Brain microvascular endothelial cell (primary cell): ENCODE data around the gene TRIM2.
A peak's percentile ranks its signal among the peaks of the same experiment; 100 is the strongest.
"Not testable (repeated sequence)": the region's sequence is repeated elsewhere in the genome, so short reads cannot be mapped to it uniquely, and the experiment has no call there.

Experiments
- DNase-seq: peaks from one replicate; pipeline ENCODE4 v3.0.0-alpha.2; 2020
- H3K27ac ChIP-seq: fragments of 250-450 bp; sonication (Bioruptor Pico); 2 replicates; pipeline ENCODE4 v1.5.1; 2020; ENCODE audit warnings: mild to moderate bottlenecking, moderate library complexity
- H3K27me3 ChIP-seq: fragments of 250-450 bp; sonication (Bioruptor Pico); replicated peaks from 2 replicates; pipeline ENCODE4 v1.5.1; 2020; ENCODE audit warnings: mild to moderate bottlenecking
- H3K36me3 ChIP-seq: fragments of 250-450 bp; sonication (Bioruptor Pico); replicated peaks from 2 replicates; pipeline ENCODE4 v1.5.1; 2020; ENCODE audit warnings: mild to moderate bottlenecking
- H3K4me3 ChIP-seq: 2 replicates; pipeline ENCODE4 v1.5.1; 2011; ENCODE audit warnings: low read depth, mild to moderate bottlenecking, control low read depth, low read length, moderate library complexity
- CTCF ChIP-seq: IDR thresholded peaks from 2 replicates; pipeline ENCODE4 v1.5.1; 2011; ENCODE audit warnings: low read depth, mild to moderate bottlenecking, moderate library complexity, low read length, control low read depth, inconsistent platforms; ENCODE audit errors: missing control alignments
- in situ Hi-C: cut with HindIII; loops from 2 replicates; pipeline ENCODE4 v1.10.0; 2017; ENCODE audit warnings: low sequenced_read_pairs, low pct_ligation_motif_present

TRIM2 gene

DNA sequence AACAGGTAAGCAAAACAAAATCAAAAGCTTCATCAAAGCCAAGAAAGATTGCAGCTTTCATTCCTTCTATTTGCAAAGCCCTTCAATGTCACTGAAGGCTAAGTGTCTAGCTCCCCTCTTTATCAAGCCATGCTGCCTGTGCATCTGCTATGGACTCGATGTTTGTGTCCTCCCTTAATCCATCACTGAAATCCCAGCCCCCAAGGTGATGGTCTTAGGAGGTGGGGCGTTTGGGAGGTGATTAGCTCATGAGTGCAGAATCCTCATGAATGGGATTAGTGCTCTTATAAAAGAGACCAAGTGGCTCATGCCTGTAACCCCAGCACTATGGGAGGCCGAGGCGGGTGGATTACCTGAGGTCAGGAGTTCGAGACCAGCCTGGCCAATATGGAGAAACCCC, 6.9 kb upstream of the TRIM2 start:
- Histone ChIP-seq H3K27me3 (no peaks in the 10 kb centered on the region), H3K36me3 (no peaks in the 10 kb centered on the region), H3K27ac (no peak overlapping the region), H3K4me3 (no peak overlapping the region)
- no peak for TF ChIP-seq CTCF
- DNase-seq, result no peak
- in situ Hi-C loops, result no loop called here

GRCh38 chr4:153198719-153199118, 5.5 kb upstream of the TRIM2 start:
- no peaks in the 10 kb centered on the region for H3K27me3 ChIP-seq
- no peaks in the 10 kb centered on the region for H3K36me3 ChIP-seq
- TF ChIP-seq CTCF, result no peak
- no peak for DNase-seq
- in situ Hi-C loops, result no loop called here
- H3K4me3 ChIP-seq, result no peak overlapping the region
- H3K27ac ChIP-seq, result no peak overlapping the region

DNA sequence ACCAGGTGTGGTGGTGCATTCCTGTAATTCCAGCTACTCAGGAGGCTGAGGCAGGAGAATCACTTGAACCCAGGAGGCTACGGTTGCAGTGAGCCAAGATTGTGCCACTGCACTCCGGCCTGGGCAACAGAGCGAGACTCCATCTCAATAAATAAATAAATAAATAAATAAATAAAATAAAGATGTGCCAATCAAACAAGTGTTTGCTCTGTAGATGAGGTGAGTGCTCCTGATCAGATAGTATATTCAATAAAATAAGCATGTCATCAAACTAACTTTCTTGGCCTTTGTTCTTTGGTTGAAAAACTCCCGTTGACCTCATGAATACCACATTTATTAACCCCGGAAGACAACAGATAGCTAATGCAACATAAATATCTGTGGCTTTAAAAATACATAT, 497 bp upstream of the TRIM2 start:
- DNase-seq, in situ Hi-C loops: not testable (repeated sequence)
- H3K4me3 ChIP-seq, result peak overlapping the region; percentile 53

DNA sequence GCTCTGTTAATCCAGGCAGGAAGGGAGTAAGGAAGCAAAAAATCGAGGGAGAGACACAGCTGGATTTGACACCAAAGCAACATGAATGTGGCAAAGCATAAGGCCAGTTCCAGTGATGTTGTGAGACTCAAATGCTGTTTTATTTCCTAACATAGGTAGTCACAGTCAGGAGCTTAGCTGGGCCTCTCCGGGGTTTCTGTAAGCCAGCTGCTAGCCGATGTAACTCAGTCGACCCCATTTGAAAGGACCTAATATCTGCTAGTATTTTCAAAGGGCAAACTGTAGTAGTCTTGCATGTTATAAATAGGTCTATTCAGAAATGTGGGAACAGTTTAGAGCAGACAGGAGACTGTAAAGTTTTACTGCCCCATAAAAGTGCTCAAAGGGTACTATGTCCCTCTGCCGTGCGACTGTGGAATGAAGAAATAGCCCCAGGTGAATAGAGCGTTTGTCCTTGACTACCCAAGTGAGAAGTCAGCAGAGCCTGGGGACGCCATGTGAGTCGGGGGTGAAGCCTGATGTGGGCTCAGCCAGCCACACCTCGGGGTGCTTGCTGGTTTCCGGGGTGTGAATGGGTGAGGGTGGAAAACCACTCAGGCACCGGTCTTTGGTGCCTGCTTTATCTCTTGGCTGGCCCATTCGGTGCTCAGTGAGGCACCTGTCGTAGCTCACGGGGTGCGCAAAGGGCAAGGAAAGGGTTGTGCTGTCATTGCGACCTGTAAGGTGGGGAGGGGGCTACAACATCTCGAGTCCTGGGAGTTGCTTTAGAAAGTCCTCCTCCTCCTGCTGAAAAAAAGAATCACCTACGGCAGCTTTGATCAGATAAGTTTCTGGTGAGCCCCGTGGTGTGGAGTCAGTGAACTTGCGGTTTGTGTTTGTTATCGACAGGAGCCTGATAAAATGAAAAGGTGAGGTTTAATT, 745 bp downstream of the TRIM2 start:
- no peak overlapping the region for H3K27ac ChIP-seq

More for the DNA sequence above, 497 bp upstream of the TRIM2 start:
- not testable (repeated sequence) for H3K27me3 ChIP-seq, H3K36me3 ChIP-seq, H3K27ac ChIP-seq

DNA sequence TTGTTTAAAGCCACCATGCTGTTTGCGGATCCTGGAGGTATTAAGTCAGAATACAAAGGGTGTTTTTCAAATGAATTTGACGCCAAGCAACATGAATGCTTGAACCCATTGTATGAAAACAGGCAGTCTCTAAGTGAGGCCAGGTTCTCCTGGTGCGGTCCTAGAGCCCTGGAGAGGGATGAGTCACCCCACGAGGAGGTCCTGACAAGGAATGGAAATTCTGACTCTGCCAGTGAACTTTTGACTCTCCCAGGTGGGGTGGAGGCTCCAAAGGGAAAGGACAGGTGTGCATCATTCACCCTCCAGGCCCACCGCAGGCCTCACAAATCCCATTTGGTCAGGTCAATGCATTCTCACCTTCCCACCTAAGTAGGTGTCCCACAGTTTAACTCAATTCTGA, 1.5 kb downstream of the TRIM2 start:
- Histone ChIP-seq H3K27ac (no peak overlapping the region), H3K27me3 (no peaks in the 10 kb centered on the region), H3K36me3 (no peaks in the 10 kb centered on the region), H3K4me3 (peak overlapping the region; percentile 53)
- TF ChIP-seq CTCF, result no peak
- in situ Hi-C loops, result no loop called here
- DNase-seq, result peak; percentile 31

More for the DNA sequence above, 745 bp downstream of the TRIM2 start:
- in situ Hi-C loops, result no loop called here
- H3K27me3 ChIP-seq, result no peaks in the 10 kb centered on the region
- H3K4me3 ChIP-seq, result peak overlapping the region; percentile 53
- TF ChIP-seq CTCF, result no peak
- DNase-seq, result no peak
- H3K36me3 ChIP-seq, result no peaks in the 10 kb centered on the region

GRCh38 chr4:153206534-153206933, 2.3 kb downstream of the TRIM2 start:
- Histone ChIP-seq H3K4me3 (no peak overlapping the region), H3K27ac (no peak overlapping the region), H3K27me3 (no peaks in the 10 kb centered on the region), H3K36me3 (no peaks in the 10 kb centered on the region)
- no peak for DNase-seq
- in situ Hi-C loops, result no loop called here
- no peak for TF ChIP-seq CTCF
